GM12874 (cell line): ENCODE data around the gene STAG2.

Experiments used
- TF ChIP-seq, protein P1 (sequence below): IDR thresholded peaks from 2 replicates; pipeline ENCODE4 v1.5.1; 2011; ENCODE audit warnings: low read depth, mild to moderate bottlenecking, control low read depth, low read length, moderate library complexity; ENCODE audit not compliant: insufficient read depth

The STAG2 gene

DNA sequence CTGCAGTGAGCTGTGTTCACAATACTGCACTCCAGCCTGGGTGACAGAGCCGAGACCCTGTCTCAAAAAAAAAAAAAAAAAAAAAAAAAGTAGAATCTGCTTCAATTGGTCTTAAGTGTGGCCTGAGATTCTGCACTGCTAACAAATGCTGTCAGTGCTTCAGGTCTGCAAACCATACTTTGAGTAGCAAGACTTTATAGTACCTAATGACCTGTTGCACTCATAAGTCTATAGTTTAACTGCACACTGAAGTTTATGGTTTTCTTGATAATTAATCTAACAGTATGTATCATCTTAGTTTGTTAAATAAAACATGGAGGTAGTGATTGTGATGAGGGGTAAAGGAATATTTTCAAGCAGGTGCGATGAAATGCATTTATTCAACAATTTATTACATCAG lies 135.6 kb downstream of the STAG2 start:
- TF ChIP-seq, protein P1, sequence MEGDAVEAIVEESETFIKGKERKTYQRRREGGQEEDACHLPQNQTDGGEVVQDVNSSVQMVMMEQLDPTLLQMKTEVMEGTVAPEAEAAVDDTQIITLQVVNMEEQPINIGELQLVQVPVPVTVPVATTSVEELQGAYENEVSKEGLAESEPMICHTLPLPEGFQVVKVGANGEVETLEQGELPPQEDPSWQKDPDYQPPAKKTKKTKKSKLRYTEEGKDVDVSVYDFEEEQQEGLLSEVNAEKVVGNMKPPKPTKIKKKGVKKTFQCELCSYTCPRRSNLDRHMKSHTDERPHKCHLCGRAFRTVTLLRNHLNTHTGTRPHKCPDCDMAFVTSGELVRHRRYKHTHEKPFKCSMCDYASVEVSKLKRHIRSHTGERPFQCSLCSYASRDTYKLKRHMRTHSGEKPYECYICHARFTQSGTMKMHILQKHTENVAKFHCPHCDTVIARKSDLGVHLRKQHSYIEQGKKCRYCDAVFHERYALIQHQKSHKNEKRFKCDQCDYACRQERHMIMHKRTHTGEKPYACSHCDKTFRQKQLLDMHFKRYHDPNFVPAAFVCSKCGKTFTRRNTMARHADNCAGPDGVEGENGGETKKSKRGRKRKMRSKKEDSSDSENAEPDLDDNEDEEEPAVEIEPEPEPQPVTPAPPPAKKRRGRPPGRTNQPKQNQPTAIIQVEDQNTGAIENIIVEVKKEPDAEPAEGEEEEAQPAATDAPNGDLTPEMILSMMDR, result no peak

GRCh38 chrX:124098089-124098488 lies 136.6 kb downstream of the STAG2 start:
- TF ChIP-seq, protein P1, result no peak

DNA sequence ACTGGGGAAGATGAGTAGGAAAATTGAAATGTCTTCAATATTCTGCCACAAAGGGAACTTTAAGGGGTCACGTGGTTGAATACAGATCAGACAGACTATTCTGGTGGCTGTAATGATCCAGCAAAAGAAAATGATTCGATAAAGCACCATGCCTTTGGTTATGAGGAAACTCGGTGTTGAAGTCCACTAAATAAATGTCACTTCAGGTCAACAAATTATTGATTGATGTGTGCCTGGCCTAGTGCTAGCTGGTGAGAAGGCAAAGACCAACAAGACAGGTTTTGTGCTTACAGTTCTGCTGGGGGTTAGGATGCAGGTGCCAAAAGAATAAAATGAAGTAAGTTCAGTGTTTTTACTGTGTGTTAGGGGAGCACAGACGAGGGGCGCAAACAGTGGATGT lies 142.5 kb downstream of the STAG2 start:
- TF ChIP-seq, protein P1, result no peak

DNA sequence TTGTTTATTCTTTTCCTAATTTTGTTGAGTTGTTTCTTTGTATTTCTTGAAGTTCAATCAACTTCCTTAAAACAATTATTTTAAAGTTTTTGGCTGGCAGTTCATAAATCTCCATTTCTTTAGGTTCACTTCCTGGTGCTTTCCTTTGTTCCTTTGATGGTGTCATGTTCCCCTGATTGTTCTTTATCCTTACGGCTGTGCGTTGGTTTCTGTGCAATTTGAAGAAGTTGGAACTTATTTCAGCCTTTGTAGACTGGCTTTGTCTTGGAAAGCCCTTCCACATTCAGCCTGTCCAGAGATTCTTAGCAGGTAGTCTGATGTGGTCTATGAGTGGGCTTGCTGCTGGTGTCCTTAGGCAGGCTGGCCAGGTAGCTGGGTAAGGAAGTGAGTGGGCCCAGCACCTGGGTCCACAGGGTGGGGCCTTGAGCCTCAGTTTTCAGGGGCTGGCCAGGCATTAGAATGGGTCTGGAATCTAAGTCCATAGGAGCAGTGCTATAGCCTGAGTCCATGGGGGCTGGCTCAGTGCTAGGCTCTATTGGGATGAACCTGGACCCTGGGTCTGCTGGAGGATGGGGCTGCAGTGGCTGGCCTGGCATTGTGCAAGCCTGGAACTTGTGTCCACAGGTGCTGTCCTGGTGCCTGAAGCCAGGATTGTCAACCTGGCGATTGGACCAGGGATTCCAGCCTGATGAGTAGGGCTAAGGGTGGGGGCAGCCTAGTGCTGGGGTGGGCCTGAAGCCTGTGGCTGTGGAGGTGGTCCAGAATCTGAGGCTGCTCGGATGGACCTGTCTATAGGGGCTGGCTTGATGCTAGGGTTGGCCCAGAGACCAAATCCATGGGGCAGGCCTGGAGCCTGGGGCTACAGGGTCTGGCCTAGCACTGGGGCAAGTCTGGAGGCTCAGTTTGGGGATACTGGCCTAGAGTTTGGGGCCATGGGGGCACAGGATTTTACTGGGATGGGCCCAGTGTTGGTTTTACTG lies 152.4 kb downstream of the STAG2 start:
- TF ChIP-seq, protein P1, result no peak

DNA sequence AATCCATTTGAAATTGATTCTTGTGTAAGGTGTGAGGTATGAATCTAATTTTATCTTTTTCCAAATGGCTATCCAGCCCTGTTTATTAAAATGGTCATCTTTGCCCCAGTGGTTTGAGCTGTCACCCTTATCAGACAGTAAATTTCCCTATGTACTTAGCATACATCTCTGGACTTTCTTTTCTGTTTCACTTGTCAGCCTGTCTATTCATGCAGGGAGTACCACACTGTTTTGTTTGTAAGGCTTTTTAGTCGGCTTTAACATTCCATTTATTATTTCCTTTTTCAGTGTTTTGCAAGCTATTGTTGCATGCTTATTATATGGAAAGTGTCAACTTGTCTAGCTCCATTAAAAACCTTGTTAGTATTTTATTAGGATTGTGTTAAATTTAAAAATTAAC lies 155.8 kb downstream of the STAG2 start:
- TF ChIP-seq, protein P1, result no peak

GRCh38 chrX:124125471-124125870 lies 164.0 kb downstream of the STAG2 start:
- TF ChIP-seq, protein P1, result no peak

GRCh38 chrX:124127496-124127895 lies 166.0 kb downstream of the STAG2 start:
- TF ChIP-seq, protein P1, result no peak
